HG02763 (cell line): ENCODE results near the gene TERT.
"Not testable (repeated sequence)": the region's sequence is repeated elsewhere in the genome, so short reads cannot be mapped to it uniquely, and the experiment has no call there.

Experiments
- ATAC-seq: cut with Tn5 transposase; IDR thresholded peaks from one replicate; pipeline ENCODE4 v1.9.1; 2021; ENCODE audit warnings: mild to moderate bottlenecking, moderate library complexity; ENCODE audit not compliant: unreplicated experiment

Gene TERT

GRCh38 chr5:1280177-1281037, 14.5 kb downstream of the TERT start:
- ATAC-seq, result no peak

GRCh38 chr5:1279443-1280151, 15.3 kb downstream of the TERT start:
- ATAC-seq, result no peak

- no peak for ATAC-seq
These were observed 16.0 kb downstream of the TERT start for GRCh38 chr5:1278656-1279442.

- no peak for ATAC-seq
These were observed 16.7 kb downstream of the TERT start for GRCh38 chr5:1278216-1278615.

- ATAC-seq, result no peak
These were observed 17.1 kb downstream of the TERT start for GRCh38 chr5:1277781-1278180.

- no peak for ATAC-seq
These were observed 17.5 kb downstream of the TERT start for GRCh38 chr5:1277331-1277730.

- ATAC-seq, result no peak
These were observed 17.9 kb downstream of the TERT start for GRCh38 chr5:1276930-1277329.

- ATAC-seq, result not testable (repeated sequence)
These were observed 19.2 kb downstream of the TERT start for GRCh38 chr5:1275397-1276391.

- no peak for ATAC-seq
These were observed 20.4 kb downstream of the TERT start for GRCh38 chr5:1274471-1274870.

GRCh38 chr5:1273745-1274144, 21.1 kb downstream of the TERT start:
- ATAC-seq, result no peak

GRCh38 chr5:1272201-1272600, 22.7 kb downstream of the TERT start:
- no peak for ATAC-seq

GRCh38 chr5:1270933-1271914, 23.6 kb downstream of the TERT start:
- no peak for ATAC-seq

- ATAC-seq, result no peak
These were observed 24.4 kb downstream of the TERT start for GRCh38 chr5:1270426-1270825.

GRCh38 chr5:1268666-1269065, 26.2 kb downstream of the TERT start:
- ATAC-seq, result no peak

GRCh38 chr5:1268056-1268455, 26.8 kb downstream of the TERT start:
- no peak for ATAC-seq

- ATAC-seq, result not testable (repeated sequence)
These were observed 27.4 kb downstream of the TERT start for GRCh38 chr5:1267464-1267863.

GRCh38 chr5:1266791-1267190, 28.1 kb downstream of the TERT start:
- ATAC-seq, result no peak

- ATAC-seq, result no peak
These were observed 29.1 kb downstream of the TERT start for GRCh38 chr5:1265461-1266455.
